ENCODE results near the gene PDCD2L. TPM values are rescaled to one million over a fixed set of nuclear protein-coding genes. Genes with fewer than 3 reads are reported as not detected.

PDCD2L gene
- total and polyA plus RNA-seq, 2 of the 8 experiments (the other 6 are each of a cell fraction or from before 2014, with no cell fraction given), result 51.5 to 78.1 TPM

DNA sequence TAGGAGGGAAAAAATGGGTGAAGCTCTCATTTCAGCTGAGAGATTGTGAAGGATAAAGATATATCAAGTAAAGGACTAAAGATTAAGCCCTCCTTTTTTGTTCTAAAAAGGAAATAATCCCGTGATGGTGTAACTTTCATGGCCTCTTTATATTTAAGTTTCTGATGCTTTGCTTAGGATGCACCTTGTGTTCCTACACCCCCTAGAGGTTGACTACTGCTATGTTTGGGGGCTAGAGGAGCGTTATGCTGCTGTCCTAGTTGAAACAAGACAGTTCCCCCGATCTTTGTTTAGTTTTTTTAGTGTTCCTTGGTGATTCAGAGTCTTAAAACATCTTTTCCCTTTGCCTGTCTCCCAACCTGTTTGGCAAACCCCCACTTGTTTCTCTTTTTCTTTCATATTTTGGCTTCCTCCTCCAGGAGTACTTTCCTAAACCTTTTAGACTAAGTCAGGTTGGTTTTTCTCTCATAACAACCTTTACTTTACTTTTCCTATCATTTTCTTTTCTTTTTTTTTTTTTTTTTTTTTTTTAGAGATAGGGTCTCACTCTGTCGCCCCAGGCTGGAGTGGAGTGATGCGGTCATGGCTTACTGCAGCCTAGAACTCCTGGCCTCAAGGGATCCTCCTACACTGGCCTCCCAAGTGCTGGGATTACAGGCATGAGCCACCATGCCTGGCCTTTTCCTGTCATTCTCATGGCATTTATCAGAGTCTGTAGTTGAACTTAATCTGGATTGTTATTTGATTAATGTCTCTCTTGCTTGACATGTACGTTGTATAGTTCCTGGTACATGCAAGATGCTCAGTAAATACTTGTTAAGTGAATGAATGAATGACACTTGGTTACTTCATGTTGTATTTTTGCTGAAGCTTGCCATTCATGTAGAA is 26.8 kb downstream of the PDCD2L start:
- peaks cover 32 to 72% of the 10 kb centered on the region in 2 experiments for H3K79me2 ChIP-seq (ENCODE audit: control insufficient read depth in 1 of 2, insufficient read depth in 2 of 2, low read length in 2 of 2)
- no peak overlapping the region for H3K56ac ChIP-seq (replicated peaks; ENCODE audit: insufficient read length, low read depth, low read length)
- H3K36me3 ChIP-seq (ENCODE audit: control insufficient read depth in 2 of 4, insufficient read depth in 4 of 4, low read length in 3 of 4), result peaks cover 5 to 52% (median 29%) of the 10 kb centered on the region in 4 experiments; a peak in 7 of 8 replicates
- H3K23ac ChIP-seq (ENCODE audit: insufficient read length), result no peak overlapping the region
- no peak overlapping the region for H2BK5ac ChIP-seq (ENCODE audit: low read depth, low read length)
- no peak overlapping the region for H4K91ac ChIP-seq (replicated peaks; ENCODE audit: insufficient read length, low read length)
- H3K4me3 ChIP-seq (ENCODE audit: extremely low read depth in 1 of 4, insufficient read depth in 2 of 4, low read depth in 3 of 4, low read length in 4 of 4), result peak overlapping the region in 1 of 4 experiments; percentile 100; a peak in 2 of 8 replicates
- no peak overlapping the region for H2BK20ac ChIP-seq (ENCODE audit: low read length)
- no peak overlapping the region for H2AK5ac ChIP-seq (ENCODE audit: low read depth, low read length)
- H2BK15ac ChIP-seq (ENCODE audit: low read length), result no peak overlapping the region
- peaks cover 14 to 17% of the 10 kb centered on the region in 2 experiments for H4K20me1 ChIP-seq (replicated peaks in 1 of 2; ENCODE audit: control insufficient read depth in 1 of 2, insufficient read depth in 2 of 2, low read length in 2 of 2)
- H3K27me3 ChIP-seq (replicated peaks in 1 of 4; ENCODE audit: control insufficient read depth in 3 of 4, extremely low read depth in 1 of 4, insufficient read depth in 3 of 4, low read length in 3 of 4), result no peaks in the 10 kb centered on the region
- H3K79me1 ChIP-seq (ENCODE audit: low read depth, low read length), result peaks cover 4% of the 10 kb centered on the region
- TF ChIP-seq TAF1 (IDR thresholded peaks at IDR 0.05; ENCODE audit: low read depth, low read length) (no peak), RAD21 (IDR thresholded peaks at IDR 0.05 in 1 of 2, conservative IDR thresholded peaks at IDR 0.05 in 1 of 2; ENCODE audit: low read depth in 2 of 2, low read length in 2 of 2) (peak; percentile 29 to 45; a peak in 2 of 4 replicates), CTCF (IDR thresholded peaks at IDR 0.05; ENCODE audit: control extremely low read depth in 1 of 3, insufficient read depth in 1 of 3, low read depth in 1 of 3, low read length in 3 of 3) (peak in 2 of 3 experiments; percentile 44 to 78; a peak in 3 of 4 replicates)
- H2AFZ ChIP-seq (ENCODE audit: low read length), result no peak overlapping the region
- DNase-seq (ENCODE audit: low read depth in 1 of 2, low spot score in 2 of 2), result no peak
- H3K9me3 ChIP-seq (ENCODE audit: insufficient read depth in 2 of 2, low read depth in 1 of 2, low read length in 1 of 2), result no peaks in the 10 kb centered on the region
- 0 out of 2 replicates have a peak, but pooled peaks cover 3% of the 10 kb centered on the region for H3K23me2 ChIP-seq (ENCODE audit: low read depth, low read length)
- CTCF ChIA-PET (ENCODE audit: partially characterized antibody), result interaction anchor here (0.6 to 2.1 kb wide), 18 partner anchors 9 to 67 kb away, joined by 3 to 7 read pairs (median 3); no protein-coding TSS in a partner anchor
- FAIRE-seq, result peak; percentile 74
- no peak overlapping the region for H2BK12ac ChIP-seq (ENCODE audit: low read depth, low read length)
- peaks cover 0 to 2% (median 0%) of the 10 kb centered on the region in 4 experiments; a peak in 1 of 7 replicates for H3K4me1 ChIP-seq (replicated peaks in 1 of 4; ENCODE audit: control insufficient read depth in 3 of 4, insufficient read depth in 4 of 4, low read length in 3 of 4)
- H3K27ac ChIP-seq (ENCODE audit: low read depth, low read length), result no peak overlapping the region
- H3K4ac ChIP-seq (replicated peaks; ENCODE audit: insufficient read length, low read depth, low read length), result no peak overlapping the region
- H4K8ac ChIP-seq (ENCODE audit: extremely low read depth, insufficient read depth, low read length), result no peak overlapping the region
- H3K18ac ChIP-seq (ENCODE audit: extremely low read depth, low read length), result no peak overlapping the region
- POLR2A ChIA-PET (ENCODE audit: partially characterized antibody), result interaction anchor here (0.7 to 1.6 kb wide), 9 partner anchors 8 to 60 kb away, joined by 3 to 7 read pairs (median 4); no protein-coding TSS in a partner anchor
- no peak overlapping the region for H3K14ac ChIP-seq (ENCODE audit: insufficient read length)
- H3K4me2 ChIP-seq (ENCODE audit: insufficient read depth in 1 of 2, low read depth in 2 of 2, low read length in 2 of 2), result peak overlapping the region in 1 of 2 experiments; percentile 34; a peak in 2 of 4 replicates
- H2BK120ac ChIP-seq (replicated peaks; ENCODE audit: low read depth, low read length), result no peak overlapping the region
- no peak overlapping the region for H4K5ac ChIP-seq (ENCODE audit: insufficient read length, low read depth, low read length)
- no peak overlapping the region for H3K9ac ChIP-seq (replicated peaks in 1 of 4; ENCODE audit: extremely low read depth in 1 of 4, low read depth in 3 of 4, low read length in 3 of 4)
- 78% methylated on average over 6 of the region's 6 CpGs; no CpG with 5 or more reads in 1 of the 2 experiments for WGBS, 2 experiments (ENCODE audit: extremely low coverage in 1 of 2, insufficient coverage in 1 of 2, insufficient read length in 1 of 2, insufficient replicate concordance in 2 of 2, low coverage in 1 of 2, low lambda C conversion rate in 2 of 2, missing lambda C conversion rate in 1 of 2)
